Activated T-helper 1 cell treated with anti-CD3 and anti-CD28 coated beads, Interleukin-2, amount 50 U/mL, for 16 hours (primary cell): ENCODE results near the gene STK11.
"Not testable (repeated sequence)": the region's sequence is repeated elsewhere in the genome, so short reads cannot be mapped to it uniquely, and the experiment has no call there.

ENCODE experiments used
- DNase-seq, 2 donors: peaks; one replicate each; pipeline ENCODE4 v3.0.0-alpha.2; 2020; ENCODE audit warnings: low read depth in 1 of 2, low spot score in 1 of 2

The STK11 gene

GRCh38 chr19:1208830-1209229 is 3.3 kb downstream of the STK11 start:
- not testable (repeated sequence) for DNase-seq

- DNase-seq = no peak
These were observed 4.6 kb downstream of the STK11 start for GRCh38 chr19:1210227-1210538.

DNA sequence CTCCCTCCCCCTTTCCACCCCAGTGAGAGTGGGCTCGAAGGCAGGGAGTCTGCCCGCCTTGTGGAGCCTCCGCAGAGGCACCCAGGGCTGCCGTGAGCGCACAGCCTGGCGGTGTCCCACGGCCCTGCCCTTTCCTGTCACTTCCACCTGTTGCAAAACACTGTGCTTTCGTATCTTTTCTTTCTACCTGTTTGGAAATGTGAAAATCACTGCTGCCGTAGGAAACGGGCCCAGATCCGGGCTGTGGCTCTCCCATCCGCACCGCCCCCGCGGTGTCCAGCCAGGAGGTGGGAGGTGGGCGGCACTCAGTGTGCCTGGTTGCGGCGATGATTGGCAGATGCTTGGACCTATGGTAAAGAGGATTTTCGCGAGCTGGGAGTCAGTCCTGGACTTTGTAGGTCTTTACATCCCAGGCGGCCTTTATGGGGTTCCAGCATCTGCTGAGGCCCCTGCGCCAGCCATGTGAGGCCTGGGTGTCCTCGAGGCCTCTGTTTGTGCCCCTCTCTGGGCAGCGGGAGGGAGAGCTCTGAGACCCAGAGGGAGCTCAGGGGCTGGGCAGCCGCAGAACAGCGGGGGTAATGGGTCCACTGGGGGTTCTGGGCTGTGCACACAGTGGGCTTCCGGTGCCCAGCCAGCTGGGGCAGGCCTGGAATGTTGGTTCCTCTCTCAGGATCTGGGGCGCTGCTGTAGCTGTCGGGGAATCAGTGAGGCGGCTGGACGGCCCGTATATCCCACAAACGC is 6.1 kb downstream of the STK11 start:
- DNase-seq = no peak

DNA sequence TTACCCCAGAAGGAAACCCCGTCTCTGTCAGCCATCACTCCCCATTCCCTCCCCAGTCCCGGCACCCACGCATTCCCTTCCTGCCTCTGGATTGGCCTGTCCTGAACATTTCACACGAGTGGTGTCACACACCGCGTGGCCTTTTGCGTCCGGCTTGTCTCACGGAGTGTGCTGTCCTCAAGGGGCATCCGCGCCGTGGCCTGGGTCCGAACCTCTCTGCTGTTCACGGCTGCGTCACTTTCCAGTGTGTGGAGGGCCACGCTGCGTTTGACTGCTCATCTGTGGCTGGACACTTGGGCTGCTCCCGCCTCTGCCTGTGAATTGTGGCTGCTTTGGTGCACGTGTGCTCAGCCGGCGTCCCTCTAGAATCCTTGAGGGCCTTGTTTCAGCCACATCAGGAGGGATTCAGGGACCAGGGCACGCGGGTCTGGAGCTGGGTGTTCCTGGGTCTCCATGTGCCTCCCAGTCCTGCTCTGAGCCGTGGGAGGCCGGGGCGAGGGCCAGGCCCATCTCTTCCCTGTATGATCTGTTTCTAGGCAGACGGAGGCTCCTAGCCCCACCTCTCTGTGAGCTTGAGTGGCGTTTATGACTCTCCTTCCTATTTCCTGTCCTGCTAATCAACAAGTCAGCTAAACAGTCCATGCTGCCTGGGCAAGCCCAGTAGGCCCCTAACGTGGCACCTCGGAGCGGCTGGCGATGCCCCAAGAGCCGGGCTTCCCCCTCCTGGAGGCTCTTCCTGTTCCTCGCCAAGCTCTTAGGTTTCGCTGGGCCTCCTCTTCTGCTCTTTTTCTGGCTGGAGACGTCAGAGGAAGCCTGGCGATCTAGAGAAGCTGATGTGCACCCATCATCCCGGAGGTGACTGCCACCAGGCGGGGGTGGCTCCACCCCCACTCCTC is 8.1 kb downstream of the STK11 start:
- DNase-seq = no peak

- DNase-seq = no peak
These were observed 8.8 kb downstream of the STK11 start for GRCh38 chr19:1214299-1214861.

DNA sequence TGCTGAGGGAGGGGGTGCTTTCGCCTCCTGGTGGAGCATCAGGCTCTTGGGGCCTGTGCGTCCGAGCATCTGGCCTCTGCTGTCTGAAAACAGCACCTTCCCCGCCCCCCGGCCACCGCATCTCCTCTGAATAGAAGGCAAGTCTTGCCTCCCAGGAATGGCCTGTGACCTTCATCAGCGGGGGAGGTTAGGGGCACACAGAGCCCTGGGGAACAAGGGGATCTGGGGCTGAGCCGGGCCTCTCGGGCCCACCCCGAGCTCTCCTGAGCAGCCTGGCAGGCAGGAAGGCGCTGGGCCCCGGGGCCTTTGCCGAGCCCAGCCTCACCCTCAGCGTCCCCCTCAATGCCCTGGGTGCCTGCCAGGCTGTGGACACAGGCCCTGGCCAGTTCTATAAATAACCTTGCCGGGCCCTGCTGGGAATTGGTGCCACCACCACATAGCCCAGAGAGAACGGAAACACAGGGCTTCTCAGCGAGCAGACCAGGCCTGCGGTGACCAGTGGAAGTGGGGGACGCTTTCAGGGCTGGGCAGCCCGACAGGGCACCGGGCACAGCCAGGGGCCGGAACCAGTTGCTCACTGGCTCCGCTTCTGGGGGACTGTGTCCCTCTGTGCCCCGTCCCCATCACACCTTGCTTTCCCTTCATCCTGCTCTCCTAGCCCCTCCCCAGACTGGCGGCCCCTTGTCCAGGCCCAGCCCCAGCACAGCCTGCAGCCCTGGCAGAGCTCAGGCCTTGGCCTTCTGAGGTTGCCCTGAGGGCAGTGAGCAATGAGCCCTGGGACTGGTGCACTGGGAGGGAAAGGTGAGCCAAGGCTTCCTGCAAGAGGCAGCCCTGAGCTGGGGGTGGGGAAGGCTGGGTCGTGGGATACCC is 9.5 kb downstream of the STK11 start:
- DNase-seq = no peak

DNA sequence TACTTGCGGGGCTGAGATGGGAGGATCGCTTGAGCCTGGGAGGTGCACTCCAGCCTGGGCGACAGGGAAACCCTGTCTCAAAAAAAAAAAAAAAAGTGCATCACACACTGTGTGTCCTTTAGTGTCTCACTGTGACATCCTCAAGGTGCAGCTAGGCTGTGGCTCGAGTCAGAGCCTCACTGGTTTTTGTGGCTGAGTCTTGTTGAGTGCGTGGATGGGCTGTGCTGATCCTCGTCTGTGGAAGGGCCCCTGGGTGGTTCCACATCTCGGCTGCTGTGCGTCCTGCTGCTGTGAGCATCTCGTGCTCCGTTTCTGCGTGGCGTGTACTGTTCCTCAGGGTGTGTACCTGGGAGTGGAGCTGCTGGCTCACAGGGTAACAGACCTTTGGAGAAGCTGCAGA is 11.2 kb downstream of the STK11 start:
- no peak for DNase-seq

- no peak for DNase-seq
These were observed 11.8 kb downstream of the STK11 start for GRCh38 chr19:1217366-1217765.

GRCh38 chr19:1218751-1219567 is 13.4 kb downstream of the STK11 start:
- DNase-seq = no peak

DNA sequence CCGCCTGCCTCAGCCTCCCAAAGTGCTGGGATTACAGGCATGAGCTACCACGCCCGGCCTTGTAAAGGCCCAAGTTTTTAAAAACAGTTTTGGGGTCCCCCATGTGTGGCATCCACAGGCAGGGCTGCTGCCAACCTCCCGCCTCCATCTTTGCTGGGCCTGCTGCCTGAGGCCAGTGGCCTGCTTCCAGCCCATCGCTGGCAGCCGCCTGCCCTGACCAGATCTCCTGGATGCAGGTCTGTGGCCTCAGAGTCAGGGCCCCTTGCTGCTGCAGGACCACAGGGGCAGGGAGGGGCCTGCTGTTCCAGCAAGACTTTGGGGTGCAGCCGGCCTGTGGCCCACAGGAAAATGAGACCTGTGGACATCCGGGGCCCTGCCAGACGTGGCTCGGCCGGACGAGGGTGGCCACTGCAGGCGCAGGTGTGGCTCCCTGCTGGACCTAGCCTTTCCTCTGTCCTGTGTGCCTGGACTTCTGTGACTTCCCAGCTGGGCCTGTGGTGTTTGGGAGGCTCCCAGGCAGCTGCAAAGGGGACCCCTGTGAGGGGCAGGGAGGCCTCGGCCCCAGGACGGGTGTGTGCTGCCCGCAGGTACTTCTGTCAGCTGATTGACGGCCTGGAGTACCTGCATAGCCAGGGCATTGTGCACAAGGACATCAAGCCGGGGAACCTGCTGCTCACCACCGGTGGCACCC is 14.4 kb downstream of the STK11 start:
- no peak for DNase-seq

DNA sequence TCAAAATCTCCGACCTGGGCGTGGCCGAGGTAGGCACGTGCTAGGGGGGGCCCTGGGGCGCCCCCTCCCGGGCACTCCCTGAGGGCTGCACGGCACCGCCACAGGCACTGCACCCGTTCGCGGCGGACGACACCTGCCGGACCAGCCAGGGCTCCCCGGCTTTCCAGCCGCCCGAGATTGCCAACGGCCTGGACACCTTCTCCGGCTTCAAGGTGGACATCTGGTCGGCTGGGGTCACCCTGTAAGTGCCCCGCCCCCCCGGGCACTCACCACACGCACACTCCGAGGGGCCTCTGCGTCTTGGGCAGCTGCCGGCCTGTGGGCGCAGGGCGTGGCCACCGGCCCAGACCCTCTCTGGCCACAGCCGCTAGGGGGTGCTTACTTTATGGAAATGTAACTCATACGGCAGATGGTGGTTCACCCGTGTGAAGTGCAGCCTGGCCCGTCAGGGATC is 14.9 kb downstream of the STK11 start:
- no peak for DNase-seq

GRCh38 chr19:1220976-1221903 is 15.7 kb downstream of the STK11 start:
- no peak for DNase-seq

GRCh38 chr19:1221904-1222255 is 16.3 kb downstream of the STK11 start:
- DNase-seq = no peak

- DNase-seq = no peak
These were observed 16.8 kb downstream of the STK11 start for GRCh38 chr19:1222394-1222793.

- no peak for DNase-seq
These were observed 17.7 kb downstream of the STK11 start for GRCh38 chr19:1223018-1223855.

DNA sequence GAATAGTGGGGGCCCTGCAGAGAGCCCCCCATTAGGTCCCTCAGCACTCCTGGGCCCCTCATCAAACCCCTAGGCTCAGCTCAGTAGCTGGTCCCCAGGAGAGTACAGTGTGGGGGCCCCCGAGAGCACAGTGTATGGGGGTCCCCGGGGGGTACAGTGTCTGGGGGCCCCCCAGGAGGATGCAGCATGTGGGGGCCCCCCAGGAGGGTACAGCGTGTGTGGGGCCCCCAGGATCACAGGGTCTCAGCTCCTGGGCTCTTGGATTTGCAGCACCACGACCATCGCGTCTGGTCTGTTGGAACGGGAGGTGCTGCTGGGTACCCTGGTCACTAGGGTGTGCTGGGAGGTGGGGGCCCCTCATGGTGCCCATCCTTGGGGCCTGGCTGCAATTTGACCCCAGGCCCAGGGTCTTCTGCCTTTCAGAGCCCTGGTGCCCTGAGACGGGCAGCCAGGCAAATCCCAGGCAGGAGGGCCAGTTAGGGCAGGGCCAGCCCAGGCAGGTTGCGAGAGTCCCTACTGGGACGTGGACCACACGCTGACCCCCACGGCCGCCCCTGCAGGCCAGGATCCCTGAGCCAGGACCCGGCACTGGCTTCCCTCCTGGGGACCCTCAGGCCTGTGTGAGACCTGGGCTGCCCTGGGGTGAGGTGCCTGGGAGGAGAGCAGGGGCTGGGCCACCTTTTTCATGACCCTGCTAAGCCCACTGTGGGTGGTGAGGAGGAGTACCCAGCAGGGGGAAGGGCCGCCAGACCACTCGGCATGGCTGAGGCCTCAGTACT is 18.7 kb downstream of the STK11 start:
- no peak for DNase-seq

DNA sequence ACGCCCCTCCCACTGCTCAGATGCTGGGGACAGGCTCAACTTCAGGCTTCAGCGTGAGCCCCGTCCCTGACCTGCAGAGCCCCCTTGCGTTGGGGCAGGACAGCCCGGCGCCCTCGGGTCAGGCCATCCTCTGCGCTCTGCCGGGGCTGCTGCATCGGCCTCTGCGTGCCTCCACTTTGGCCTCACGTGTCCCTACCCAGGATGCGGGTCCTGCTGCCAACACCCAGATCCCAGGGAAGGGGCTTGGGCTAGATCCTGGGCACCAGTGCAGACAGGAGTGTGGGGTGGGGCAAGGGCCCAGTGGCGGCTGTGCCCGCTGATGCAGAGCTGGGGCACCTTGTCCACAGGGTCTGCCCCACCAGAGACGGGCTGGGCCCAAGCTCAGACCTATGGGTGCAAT is 19.3 kb downstream of the STK11 start:
- DNase-seq = no peak
